C4-2B (cell line): ENCODE measurements around the gene HSFY1.
"Not testable (repeated sequence)": the region's sequence is repeated elsewhere in the genome, so short reads cannot be mapped to it uniquely, and the experiment has no call there.

Experiments used
- CTCF ChIP-seq: fragments of 450-650 bp; conservative IDR thresholded peaks from 2 replicates; pipeline ENCODE4 v1.5.1; 2017; ENCODE audit warnings: mild to moderate bottlenecking
- ZFX ChIP-seq: fragments of 450-650 bp; IDR thresholded peaks from 2 replicates; pipeline ENCODE4 v1.6.1; 2017

DNA sequence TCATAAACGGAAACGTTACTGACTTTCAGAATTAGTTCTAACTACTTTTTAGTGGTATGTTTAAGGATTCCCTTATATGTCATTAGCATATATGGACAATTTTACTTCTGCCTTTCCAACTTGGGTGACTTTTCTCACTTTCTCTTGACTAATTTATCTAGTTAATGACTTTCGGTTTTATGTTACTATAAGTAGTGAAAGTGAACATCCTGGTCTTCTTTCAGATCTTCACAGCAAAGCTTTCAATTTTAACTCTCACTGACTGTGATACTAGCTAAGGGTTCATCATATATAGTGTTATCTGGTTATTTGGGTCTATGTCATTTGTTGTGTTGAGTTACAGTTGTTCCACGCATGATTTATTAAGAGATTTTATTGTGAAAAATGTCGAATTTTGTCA is 42.3 kb upstream of the HSFY1 start:
- TF ChIP-seq CTCF, ZFX: not testable (repeated sequence)
